Measurements from ENCODE around the gene RAPGEFL1.
"Not testable (repeated sequence)": the region's sequence is repeated elsewhere in the genome, so short reads cannot be mapped to it uniquely, and the experiment has no call there.

The RAPGEFL1 gene

GRCh38 chr17:40177275-40177874, at the start of gene RAPGEFL1:
Gene RAPGEFL1, plus strand, starts transcription at chr17:40177470. Its CDS starts 392 bp downstream, at chr17:40177862.
- DNase-seq (ENCODE audit: low read depth in 2 of 2), result peak; percentile 75 to 78

- DNase-seq (ENCODE audit: low read depth in 2 of 2), result no peak
Observed at GRCh38 chr17:40129498-40129897, 47.8 kb upstream of the RAPGEFL1 start.

DNA sequence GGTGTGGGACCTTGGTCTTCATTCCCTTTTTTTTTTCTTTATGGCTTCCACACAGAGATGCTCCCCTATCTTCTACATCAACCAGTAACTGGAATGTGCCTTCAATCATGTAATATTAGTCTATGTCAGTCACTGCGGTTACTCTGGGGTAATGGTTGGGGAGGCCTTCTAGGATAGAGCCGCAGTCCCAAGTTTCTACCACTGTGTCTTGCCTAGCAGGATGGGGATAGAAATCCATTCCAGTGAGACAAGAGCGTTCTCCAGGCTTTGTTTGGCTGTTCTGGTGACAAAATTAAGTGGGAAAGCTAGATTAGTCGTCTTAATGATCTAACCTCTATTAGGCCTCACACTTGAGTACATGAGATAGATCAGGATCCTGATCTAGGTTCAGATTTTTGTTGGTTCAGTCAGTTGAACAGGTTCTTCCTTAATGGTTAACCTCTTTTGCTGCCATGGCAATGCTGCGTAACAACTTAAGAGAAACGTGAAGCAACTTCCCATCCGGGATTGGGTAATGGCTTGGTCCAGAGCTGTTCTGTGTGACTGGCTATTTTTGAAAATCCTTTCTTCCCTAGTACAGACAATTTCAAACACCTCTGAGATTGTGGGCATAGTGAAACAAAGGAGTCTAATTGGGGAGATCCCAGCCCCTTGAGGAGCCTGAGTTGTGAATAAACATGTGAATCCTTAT, 46.8 kb upstream of the RAPGEFL1 start:
- DNase-seq (ENCODE audit: low read depth in 2 of 2), result no peak

DNA sequence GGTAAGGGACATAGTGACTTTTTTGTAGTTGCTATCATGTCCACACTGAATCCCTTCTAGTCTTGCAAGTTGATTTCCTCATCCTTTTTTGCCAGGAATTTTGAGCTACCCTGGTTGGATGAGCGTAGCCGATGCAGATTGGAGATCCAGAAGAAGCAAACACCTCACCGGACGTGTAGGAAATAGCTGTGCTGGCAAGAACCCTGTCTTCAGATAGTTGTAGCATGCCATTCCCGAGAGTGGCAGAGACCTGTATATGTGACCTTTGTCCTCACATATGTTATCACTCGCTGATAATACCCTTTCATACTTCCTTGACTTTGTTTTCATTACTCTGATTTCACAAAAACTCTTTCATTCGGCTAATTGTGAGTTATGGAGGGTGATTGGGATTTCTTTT, 43.1 kb upstream of the RAPGEFL1 start:
- DNase-seq (ENCODE audit: low read depth in 2 of 2), result no peak

GRCh38 chr17:40135817-40136216, 41.5 kb upstream of the RAPGEFL1 start:
- DNase-seq (ENCODE audit: low read depth in 2 of 2), result no peak

DNA sequence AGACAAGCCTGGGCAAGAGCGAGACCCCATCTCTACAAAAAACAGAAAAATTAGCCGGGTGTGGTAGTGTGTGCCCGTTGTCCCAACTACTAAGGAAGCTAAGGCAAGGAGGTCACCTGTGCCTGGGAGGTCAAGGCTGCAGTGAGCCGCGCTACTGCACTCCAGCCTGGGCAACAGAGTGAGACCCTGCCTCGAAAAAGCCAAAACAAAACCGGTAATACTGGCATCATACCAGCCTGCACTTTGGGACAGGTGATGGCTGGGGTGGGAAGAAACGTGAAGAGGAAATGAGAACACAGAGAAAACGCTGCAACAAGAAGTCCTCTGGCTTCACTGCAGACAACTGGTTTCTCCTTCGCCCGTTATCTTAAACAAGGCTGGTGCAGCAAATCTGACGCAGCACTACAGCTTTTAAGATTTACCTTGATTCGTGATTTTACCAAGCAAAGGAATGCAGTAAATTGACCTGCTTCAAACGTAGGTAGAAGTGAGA, 37.7 kb upstream of the RAPGEFL1 start:
- DNase-seq (ENCODE audit: low read depth in 2 of 2), result no peak

- DNase-seq (ENCODE audit: low read depth in 2 of 2), result not testable (repeated sequence)
Observed at GRCh38 chr17:40143166-40143565, 34.1 kb upstream of the RAPGEFL1 start.

DNA sequence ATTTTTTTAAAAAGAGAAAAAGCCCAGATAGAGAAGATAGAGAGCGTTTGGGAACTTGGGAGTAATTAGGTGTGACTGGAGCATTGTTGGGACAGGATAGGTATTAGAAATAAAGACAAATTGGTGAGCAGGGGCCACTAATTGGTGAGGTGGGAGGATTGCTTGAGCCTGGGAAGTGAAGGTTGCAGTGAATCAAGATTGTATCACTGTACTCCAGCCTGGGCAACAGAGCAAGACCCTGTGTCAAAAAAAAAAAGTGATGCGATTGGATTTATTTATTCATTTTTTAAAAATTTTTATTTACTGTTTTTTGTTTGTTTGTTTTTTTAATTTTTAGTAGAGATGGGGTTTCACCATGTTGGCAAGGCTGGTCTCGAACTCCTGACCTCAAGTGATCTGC, 31.8 kb upstream of the RAPGEFL1 start:
- no peak for DNase-seq (ENCODE audit: low read depth in 2 of 2)

GRCh38 chr17:40148527-40148926, 28.7 kb upstream of the RAPGEFL1 start:
- DNase-seq (ENCODE audit: low read depth in 2 of 2), result no peak

DNA sequence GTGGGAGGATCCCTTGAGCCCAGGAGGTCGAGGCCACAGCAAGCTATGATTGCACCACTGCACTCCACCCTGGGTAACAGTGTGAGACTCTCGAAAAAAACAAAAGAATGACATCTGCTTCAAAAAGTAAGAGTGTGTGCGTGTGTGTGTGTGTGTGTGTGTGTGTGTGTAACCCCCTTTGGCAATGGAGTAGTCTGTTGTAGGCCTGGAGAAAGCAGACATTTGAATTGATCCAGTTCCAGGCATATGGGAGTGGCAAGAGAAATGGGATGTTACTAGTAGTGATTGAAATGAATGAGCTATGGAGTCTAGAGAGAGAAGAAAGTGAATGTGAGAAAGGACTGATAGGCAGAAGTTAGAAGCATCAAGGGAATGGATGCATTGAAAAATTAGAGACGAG, 27.0 kb upstream of the RAPGEFL1 start:
- no peak for DNase-seq (ENCODE audit: low read depth in 2 of 2)

DNA sequence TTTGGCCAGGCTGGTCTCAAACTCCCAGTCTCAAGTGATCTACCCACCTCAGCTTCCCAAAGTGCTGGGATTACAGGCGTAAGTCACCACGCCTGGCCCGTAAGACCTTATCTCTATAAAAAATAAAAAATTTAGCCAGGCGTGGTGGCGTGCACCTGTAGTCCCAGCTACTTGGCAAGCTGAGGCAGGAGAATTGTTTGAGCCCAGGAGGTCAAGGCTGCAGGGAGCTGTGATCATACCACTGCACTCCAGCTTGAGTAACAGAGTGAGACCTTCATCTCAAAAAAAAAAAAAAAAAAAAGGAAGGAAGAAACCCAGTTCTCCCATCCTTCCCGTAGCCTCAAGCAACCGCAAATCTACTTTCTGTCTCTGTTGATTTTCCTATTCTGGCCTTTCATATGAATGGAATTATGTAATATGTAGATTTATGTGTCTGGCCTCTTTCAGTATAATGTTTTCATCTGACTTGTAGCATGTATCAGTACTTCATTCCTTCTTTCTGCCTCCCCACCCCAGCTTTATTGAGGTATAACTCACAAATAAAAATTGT, 25.8 kb upstream of the RAPGEFL1 start:
- no peak for DNase-seq (ENCODE audit: low read depth in 2 of 2)

DNA sequence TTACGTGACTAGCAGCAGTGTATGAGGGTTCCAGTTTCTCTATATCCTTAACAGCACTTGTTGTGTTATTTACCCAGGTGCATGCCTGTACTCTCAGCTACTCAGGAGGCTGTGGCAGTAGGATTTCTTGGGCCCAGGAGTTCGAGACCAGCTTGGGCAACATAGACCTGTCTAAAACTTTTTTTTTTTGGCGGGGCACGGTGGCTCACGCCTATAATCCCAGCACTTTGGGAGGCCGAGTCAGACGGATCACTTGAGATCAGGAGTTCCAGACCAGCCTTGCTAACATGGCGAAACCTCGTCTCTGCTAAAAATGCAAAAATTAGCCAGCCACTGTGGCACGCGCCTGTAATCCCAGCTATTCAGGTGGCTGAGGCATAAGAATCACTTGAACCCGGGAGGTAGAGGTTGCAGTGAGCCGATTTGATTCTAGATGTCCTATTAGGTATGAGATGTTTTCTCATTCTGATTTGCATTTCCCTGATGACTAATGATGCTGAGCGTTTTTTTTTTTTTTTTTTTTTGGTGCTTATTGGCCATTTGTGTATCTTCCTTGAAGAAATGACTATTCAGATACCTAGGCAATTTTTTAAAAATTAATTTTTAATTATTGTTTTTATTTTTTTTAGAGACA, 23.6 kb upstream of the RAPGEFL1 start:
- no peak for DNase-seq (ENCODE audit: low read depth in 2 of 2)

- DNase-seq (ENCODE audit: low read depth in 2 of 2), result no peak
Observed at GRCh38 chr17:40157973-40158372, 19.3 kb upstream of the RAPGEFL1 start.

DNA sequence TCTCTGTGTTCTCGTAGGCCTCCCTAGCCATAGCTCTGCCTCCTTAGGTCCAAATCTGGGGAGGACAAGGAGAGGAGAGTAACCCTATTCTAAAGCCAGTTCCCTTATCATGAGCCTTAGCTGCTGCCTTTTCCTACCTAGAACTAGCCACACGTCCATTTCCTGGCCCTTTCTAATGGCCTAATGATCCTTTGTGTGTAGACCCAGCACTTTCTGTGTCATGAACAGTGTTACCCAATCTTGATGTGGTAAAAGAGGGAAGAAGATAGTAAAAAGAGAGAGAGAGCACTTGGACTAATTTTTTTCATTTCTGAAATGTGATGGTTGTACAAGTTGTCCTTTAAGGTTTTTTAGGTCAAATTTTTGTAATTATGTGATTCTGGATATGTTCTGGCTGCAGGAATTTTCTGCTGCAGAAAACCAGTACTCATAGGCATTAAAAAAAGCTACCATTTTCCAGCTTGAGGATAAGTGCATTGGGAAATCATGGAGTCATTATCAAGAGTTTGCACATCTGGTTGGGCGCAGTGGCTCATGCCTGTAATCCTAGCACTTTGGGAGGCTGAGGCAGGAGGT, 18.7 kb upstream of the RAPGEFL1 start:
- no peak for DNase-seq (ENCODE audit: low read depth in 2 of 2)

- no peak for DNase-seq (ENCODE audit: low read depth in 2 of 2)
Observed at GRCh38 chr17:40159456-40159855, 17.8 kb upstream of the RAPGEFL1 start.

- DNase-seq (ENCODE audit: low read depth in 2 of 2), result no peak
Observed at GRCh38 chr17:40167685-40168261, 9.5 kb upstream of the RAPGEFL1 start.

DNA sequence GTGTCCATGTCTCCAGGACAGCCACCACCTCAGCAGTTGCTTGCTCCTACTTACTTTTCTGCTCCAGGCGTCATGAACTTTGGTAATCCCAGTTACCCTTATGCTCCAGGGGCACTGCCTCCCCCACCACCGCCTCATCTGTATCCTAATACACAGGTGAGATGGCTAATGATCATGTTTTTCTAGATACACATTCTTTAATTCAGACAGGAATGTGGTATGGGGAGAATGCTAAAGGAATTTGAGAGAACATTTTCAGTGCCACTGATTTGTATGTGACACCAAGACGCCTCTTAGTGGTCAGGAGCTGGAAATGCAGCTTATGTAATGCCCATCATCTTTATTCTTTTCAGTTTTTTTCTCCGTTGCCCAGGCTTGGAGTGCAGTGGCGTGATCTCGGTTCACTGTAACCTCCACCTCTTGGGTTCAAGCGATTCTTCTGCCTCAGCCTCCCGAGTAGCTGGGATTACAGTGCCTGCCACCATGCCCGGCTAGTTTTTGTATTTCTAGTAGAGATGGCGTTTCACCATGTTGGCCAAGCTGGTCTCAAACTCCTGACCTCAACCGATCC, 8.9 kb upstream of the RAPGEFL1 start:
- no peak for DNase-seq (ENCODE audit: low read depth in 2 of 2)

DNA sequence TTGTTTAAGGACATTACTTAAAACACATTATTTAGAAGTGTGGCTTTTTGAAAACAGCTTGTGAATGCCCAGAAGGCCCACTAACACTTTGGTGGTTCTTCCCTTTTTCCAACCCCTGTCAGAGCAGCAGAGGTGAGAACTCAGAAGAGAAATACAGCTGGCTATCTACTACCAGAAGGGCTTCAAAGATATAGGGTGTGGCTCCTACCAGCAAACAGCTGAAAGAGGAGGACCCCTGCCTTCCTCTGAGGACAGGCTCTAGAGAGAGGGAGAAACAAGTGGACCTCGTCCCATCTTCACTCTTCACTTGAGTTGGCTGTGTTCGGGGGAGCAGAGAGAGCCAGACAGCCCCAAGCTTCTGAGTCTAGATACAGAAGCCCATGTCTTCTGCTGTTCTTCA, 6.9 kb upstream of the RAPGEFL1 start:
- no peak for DNase-seq (ENCODE audit: low read depth in 2 of 2)

DNA sequence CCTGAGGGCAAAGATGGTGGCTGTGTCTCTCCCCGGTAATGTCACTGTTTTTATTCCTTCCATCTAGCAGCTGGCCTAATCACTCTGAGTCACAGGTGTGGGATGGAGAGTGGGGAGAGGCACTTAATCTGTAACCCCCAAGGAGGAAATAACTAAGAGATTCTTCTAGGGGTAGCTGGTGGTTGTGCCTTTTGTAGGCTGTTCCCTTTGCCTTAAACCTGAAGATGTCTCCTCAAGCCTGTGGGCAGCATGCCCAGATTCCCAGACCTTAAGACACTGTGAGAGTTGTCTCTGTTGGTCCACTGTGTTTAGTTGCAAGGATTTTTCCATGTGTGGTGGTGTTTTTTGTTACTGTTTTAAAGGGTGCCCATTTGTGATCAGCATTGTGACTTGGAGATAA, 5.5 kb upstream of the RAPGEFL1 start:
- no peak for DNase-seq (ENCODE audit: low read depth in 2 of 2)

DNA sequence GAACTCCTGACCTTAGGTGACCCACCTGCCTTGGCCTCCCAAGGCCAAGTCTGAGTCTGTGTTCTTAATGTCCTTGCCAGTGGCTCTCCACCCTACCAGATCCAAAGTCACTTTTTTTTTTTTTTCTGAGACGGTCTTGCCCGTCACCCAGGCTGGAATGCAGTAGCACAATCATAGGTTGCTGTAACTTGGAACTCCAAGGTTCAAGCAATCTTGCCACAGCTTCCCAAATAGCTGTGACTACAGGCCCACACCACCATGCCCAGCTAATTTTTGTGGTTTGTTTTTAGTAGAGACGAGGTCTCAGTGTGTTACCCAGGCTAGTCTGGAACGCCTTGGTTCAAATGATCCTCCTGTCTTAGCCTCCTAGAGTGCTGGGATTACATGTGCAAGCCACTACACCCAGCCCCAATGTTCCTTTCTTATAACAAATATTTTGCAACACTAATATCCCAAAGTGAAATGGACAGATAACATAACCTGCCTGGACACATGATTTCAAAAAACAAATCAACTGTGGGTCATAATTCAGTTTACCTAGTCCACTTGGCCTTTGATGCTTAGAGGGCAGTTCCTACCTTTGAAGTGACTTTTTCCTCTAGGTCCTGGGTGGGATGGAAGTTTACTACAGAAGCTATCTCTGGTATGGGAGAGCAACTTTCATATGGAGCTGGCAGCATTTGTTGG, 4.0 kb upstream of the RAPGEFL1 start:
- no peak for DNase-seq (ENCODE audit: low read depth in 2 of 2)

- no peak for DNase-seq (ENCODE audit: low read depth in 2 of 2)
Observed at GRCh38 chr17:40173778-40174135, 3.5 kb upstream of the RAPGEFL1 start.
